NCI-H748 (cell line): Measurements from ENCODE around the gene THEM4.
"Not testable (repeated sequence)": the region's sequence is repeated elsewhere in the genome, so short reads cannot be mapped to it uniquely, and the experiment has no call there.

Experiments used
- DNase-seq: peaks from one replicate; lab custom pipeline; 2025; ENCODE audit not compliant: unreplicated experiment; lab: John Stamatoyannopoulos, UW

Gene THEM4

DNA sequence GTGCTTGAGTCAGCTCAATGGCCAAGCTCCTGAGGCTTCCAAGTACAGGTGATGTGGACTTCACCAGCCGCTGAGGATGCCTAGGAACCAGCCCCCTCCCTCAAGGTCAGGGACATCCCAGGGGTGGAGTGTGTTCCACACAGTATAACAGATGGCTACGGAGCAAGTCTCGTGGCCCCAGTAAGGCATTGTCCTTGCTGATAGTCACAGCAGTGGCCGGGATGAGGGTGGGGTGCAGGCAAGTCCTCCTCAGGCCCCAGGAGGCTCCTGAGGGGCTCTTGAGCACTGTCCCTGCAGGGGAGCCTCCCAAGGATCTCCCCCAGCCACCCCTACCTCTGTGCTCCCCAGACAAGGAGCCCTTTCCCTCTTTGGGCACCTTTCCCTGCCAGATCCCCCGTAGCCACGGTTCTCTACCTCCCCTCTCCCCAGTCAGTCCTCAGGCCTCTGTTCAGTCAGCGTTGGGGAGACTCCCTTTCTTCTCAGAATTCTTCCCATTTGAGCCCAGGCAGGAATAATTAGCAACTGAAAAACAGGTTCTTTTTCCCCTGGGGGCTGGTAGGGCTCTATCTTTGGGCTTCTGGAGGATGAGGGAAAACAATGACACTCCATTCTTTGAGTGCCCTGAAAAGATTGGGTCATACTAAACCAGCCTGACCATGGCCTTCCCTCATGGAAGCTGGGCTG is 48.7 kb downstream of the THEM4 start:
- DNase-seq = no peak

DNA sequence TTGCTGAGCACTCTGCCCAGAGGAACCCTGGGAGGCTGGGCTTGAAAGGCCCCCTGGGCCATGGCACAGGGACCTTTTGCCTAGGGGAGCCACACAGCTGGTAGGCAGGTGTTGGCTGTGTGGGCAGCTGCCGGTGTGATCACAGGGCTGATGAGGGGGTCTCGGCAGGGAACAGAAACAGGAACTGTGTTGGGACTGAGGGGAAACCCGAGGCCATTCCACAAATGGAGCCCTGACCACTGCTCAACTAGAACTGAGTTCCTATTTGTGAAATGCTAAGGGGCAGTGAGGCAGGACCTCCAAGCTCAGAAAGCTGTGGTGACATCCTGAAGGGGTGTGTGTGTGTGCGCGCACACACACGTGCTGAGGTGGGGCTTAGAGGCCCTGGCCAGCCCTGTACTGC is 49.4 kb downstream of the THEM4 start:
- no peak for DNase-seq

DNA sequence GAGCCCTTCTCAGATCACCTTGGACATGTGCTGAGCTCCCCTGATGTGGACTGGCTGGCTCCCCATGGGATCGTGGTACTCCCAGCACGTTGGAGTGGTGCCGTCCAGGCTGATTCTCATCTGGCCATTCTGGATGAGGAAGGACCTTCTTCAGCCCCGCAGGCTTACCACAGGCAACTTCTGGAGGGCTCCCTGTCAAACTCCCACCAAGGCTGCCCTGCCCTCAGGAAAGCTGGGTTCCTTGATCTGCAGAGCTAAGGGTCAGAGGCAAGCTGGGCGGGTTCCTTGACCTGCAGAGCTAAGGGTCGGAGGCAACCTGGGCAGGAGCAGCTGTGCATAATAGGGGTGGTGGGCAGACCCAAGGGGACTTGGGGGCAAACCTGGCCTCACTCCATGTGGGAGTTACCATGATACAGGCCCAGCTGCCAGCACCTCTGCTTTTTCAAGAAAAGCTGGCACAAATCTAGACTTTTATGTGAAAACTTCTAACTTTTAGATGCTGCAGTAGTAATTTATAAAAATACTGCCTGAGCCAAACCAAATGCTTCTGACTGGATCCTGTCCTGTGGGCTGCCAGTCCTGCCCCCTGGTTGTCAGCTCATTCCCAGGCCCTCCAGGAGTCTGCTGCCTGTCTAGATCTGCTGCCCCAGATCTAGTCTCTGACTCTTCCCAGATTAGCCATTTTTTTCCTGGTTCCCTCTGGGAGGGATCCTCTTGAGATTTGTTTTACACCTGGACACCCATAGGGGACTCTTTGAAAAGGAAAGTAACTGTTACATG is 50.2 kb downstream of the THEM4 start:
- DNase-seq = no peak

GRCh38 chr1:151858030-151858746 is 51.1 kb downstream of the THEM4 start:
- no peak for DNase-seq

GRCh38 chr1:151855933-151856332 is 53.4 kb downstream of the THEM4 start:
- no peak for DNase-seq

DNA sequence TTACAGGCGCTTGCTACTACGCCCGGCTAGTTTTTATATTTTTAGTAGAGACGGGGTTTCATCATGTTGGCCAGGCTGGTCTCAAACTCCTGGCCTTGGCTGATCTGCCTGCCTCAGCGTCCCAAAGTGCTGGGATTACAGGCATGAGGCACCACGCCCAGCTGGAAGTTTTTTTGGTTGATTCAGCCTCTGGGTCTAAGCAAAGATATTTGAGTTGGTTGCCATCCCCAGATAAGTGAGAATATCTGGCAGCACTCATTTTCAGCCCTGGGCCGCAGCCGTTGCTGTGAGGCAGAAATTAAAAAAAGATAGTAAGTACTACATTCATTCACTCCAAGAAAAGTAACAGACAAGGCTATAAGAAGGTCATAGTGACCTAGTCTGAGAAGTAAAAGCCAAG is 53.8 kb downstream of the THEM4 start:
- not testable (repeated sequence) for DNase-seq

DNA sequence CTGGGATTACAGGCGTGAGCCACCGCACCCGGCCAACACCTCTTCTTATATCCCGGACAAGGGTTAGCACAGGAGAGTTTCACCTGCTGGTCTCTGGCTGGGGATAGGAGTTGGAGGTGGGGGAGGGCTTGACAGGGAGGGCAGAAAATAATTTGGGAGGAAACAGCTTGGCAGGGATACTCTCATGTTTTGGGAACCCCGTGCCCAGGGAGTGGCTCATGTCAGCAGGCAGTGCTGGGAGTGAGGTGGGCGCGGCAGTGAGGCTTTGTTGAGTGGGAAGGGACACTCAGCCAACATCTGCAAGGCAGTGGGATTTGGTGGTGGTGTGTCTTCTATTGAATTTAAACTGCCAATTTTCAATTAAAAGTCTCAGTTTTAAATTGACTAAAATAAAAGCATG is 54.7 kb downstream of the THEM4 start:
- DNase-seq = no peak

DNA sequence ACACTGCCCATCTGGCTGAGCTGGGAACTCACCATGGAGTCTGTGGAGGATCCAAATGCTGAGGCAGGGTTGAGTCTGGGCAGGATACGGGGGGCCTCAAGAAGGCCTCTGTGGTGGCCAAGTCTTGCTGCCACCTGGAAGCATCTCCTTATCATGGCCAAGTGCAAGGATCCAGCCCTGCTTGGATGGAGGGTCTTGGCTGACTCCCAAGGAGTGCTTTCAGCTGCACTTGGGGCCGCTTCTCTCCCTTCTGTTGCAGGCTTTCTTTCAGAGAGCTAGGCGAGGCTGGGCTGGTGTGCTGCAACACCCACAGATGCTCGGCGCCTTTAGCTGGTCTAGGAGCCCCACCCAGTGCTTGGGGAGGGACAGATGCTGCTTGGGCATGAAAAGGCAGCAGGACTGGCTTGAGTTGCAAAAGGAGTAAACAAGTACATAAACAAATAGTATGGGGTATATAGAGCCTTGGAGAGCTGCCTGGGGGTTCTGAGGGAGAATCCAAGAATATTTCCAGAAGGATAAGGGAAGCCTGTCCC is 55.8 kb downstream of the THEM4 start, which contains the start of gene THEM5:
Gene THEM5, minus strand, starts transcription at position 302 of the 533 bp plus-strand sequence. Its CDS starts 147 bp downstream, at position 155.
- DNase-seq = no peak

- DNase-seq = no peak
Measured at GRCh38 chr1:151852733-151853132, 56.6 kb downstream of the THEM4 start.

DNA sequence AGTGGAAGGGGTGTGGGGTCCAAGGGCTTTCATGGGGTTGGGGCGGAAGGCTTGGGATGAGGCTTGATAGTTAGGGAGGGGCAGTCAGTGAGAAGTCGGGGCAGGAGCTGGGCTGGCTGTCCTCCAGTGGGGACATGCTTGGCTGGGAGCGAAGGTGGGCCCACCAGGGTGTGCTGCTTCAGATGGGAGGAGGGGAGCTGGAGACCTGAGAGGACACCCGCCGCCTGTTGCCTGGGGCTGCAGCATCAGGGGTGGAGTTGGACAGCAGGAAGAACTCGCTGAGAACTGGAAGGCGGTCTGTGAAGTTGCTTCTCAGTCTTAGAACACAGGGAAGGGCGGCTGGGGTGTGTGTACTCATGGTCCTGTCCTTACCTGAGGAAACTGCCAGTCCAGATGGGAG is 57.4 kb downstream of the THEM4 start:
- no peak for DNase-seq

- DNase-seq = no peak
Measured at GRCh38 chr1:151849871-151850270, 59.4 kb downstream of the THEM4 start.

DNA sequence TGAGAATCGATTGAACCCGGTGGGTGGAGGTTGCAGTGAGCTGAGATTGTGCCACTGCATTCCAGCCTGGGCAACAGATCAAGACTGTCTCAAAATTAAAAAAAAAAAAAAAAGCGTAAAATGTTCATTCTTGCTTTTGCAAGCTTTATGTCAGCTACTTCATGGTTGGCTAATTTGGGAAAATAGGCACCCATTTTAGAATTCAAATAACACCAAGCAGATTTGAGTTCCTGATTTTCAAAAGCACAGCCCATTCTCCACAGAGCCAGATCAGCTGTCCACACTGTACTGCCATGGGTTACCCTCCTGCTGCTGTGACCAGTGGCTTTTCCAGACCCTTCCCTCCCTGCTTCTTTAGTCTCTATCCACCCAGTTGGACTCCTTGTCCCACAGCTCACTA is 60.2 kb downstream of the THEM4 start:
- DNase-seq = no peak

DNA sequence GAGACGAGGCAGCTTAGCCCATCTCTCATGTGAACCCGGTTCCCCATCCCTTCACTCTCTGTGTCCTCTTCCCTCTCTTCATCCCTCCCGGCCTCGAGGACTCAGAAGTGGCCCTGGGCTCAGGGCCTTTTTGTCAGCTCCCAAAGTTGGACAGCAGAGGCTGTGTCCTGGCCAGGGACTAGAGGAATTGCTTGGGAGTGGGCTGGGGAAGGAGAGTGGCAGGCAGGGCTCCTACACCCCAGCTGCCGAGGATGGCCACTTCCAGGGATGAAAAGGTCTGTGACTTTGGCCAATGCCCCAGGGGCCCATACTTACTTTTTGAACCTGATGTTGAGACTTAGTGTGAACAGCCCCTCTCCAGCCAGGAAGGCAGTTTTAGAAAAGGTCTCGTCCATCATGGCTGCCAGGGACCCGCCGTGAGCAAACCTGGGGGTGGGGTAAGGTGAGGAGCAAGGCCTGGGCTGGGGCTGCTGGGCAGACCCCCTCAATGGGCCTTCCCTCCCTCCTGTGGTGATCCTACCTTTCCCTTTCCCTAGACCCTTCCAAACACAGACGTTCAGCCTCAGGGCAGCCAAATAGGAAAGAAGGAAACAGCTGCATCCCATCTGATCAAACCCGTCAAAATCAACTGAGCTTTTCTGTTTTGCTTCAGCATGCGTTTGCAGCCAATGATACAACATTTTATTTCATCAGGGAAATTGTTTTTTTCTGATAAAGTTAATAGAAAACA is 61.3 kb downstream of the THEM4 start:
- no peak for DNase-seq

DNA sequence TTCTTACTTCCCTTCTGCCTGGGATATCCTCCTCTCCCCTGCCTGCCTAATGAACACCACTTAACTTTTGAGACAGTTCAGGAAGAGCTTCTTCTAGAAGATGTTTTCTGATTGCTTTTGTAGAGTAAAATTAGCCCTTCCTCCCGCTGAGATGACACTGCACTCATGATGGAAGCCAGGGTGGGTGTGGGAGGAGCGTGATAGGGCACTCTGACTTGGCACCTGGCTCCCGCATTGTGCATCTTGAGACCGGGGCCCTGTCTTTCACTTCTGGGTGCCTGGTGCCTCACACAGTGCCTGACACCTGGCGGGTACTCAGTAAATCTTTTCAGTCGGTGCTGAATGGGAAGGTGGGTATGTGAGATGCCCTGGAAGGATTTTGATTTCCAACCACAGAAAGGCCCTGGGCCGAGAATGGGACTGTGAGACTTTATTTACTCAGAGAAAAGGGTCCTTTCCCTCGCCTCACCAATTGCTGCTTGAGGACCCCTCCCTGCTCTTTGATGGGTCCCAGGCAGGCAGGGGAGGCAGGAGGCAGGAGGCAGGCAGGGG is 62.5 kb downstream of the THEM4 start:
- DNase-seq = no peak

DNA sequence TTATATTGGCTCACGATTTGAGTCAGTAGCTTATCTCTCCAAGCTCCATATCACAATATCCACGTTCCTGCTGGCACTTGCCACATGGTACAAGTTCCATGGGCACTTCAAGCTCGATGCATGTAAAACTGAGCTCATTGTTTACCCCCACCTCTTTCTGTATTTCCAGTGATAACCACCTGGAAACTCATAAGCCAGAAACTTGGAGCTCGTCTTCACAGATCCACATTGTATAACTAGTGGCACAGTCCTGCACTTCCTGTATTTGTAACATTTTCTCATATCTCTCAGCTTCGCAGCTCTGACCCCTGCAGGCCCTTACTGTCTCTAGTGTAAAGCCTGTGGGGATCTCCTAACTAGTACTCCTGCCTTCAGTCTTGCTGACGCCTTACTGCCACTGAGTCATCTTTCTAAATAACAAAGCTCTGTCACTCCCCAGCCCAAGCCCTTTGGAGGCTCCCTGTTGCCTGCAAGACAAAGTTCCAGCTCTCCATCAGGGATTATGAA is 63.2 kb downstream of the THEM4 start:
- no peak for DNase-seq

GRCh38 chr1:151843398-151843797 is 65.9 kb downstream of the THEM4 start:
- DNase-seq = no peak

DNA sequence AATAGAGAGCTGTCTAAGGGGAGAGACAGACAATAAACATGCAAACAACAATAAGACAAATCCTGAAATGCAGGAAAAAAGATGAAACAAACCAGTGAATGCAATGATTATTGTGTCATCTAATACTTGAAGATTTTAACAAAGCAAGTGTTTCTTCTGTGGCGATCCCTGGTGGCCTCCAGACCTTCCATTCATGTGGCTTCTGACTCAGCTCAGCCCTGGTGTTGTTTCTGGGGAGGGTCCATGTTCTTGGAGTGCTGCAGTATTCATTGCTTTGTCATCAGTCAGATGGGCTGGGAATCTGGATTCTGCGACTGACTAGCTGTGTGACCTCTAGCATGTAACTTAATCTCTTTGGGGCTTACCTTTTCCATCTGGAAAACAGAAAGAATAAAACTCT is 68.2 kb downstream of the THEM4 start:
- no peak for DNase-seq

DNA sequence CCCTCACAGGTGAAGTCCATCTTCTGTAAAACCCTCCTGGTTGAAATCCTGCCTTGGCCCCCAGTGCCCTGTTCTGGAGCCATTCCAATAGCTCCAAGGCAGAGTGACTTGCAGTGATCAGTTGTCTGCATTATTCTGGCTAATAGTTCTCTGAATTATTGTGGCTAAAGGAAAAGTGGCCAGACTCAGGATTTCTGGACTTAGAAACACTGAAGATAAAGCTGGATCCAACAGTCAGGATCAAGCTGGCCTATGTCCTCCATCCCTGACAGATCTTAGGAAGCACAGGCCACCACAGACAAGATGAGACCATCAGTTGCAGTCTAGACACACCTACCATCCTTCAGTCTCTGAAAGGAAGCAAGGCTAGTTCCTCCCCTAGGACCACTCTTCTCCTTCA is 68.9 kb downstream of the THEM4 start:
- DNase-seq = no peak

GRCh38 chr1:151839457-151840403 is 69.6 kb downstream of the THEM4 start, which contains the start of gene C2CD4D:
TSS of gene C2CD4D (minus strand) at chr1:151839820. CDS start at chr1:151838989, 831 bp downstream.
- peak; percentile 91 for DNase-seq
